Measurements from ENCODE around the gene KAT6B.

KAT6B gene

DNA sequence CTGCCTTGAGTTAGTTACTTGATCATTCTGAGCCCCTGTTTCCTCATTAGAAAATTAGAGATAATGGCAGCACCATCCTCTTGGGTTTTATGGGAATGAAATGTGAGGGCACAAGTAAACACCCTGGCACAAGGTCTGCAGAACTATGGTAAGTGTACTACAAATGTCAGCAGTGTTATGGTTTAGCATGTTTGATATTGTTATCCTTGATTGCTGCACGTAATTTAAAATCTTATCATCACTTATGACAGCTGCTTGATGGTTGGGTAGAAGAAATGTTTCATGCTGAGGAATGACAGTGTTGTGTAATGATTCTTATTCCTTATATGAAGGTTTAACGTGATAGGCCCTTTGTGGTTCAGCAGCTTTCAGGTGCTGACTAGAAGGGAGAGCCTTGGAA is 134.3 kb downstream of the KAT6B start:
- DNase-seq = no peak

DNA sequence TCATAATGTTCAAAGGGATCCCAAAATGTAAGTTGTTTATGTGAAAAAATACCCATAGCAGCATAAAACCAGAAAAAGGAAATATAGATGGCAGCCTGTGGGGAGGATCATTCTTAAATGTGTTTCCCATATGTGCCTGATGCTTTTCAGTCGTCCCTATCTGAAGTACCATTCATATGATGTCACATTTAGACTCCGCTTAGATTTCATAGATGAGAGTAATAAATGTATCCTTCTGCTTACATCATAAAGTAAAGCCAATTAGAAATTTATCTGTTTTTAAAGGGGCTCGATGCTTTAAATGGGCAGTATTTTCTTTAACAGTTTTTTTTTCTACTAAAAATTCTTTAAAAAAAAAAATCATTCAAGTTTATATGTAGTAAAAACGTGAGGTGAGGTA is 136.1 kb downstream of the KAT6B start:
- no peak for DNase-seq

DNA sequence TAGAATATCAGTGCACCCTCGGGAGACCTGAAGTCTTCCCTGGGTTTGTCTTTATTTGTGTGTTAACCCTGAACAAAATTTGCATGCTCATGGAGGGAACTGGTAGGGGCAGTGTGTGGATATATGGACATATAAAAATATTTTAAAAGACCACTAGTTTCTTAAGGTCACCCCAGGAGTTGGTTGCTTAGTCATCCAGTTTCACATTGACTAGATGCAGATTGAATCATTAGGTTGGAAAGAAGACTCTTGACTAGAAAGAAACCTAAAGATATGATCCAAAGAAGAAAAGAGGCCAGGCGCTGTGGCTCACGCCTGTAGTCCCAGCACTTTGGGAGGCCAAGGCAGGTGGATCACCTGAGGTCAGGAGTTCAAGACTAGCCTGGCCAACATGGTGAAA is 137.1 kb downstream of the KAT6B start:
- DNase-seq = no peak

DNA sequence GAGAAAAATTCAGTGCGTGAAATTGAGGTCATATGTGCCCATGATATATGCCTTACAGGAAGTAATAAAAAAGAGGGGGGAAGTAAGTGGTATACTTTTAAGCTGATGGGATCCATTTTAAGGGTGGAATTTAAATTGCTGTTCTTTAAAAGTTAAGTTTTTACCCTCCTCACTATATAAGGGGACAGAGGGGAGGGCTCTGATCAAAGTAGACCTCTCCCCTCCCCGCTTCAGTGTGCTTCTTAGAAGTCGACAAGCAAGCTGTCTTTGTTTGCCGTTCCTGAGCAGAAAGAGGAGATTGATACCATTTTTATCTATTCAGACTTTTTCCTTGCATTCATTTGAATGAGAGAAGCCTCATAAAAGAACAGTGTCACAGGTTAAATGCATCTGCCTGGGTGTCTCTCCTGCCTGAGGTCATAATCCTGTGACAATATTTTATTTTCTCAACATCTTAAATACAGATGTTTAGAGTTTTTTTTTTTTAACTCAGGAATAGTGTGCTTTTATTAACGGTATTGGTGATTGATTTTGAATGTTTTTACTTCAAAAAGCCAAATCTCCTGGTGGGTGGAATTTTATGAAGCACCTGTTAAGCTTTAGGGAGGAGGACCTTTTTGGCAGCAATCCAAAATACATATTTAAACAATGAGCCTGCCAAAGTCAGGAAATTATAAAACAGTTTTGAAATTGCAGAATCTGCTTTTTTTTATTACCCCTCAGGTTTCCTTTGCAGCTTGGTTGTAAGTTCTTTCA is 141.7 kb downstream of the KAT6B start:
- DNase-seq = peak; percentile 71

DNA sequence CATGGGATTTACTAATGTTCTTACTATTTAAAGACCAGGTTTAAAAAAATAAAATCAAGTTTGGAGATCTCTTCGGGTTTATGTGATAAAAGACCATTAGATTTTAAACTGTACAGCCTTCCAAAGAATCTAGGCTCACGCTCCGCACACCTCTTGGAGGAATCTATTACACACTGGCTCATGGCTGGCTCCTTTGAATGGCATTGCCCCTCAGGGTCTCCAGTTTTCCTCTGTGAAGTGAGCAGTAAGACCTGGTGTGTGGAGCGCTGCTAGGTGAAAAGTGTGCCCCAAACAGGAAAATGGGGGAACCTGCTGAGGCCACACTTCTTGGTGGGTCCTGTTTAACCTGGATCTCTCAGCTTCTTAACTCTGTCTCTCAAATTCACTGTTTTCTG is 142.3 kb downstream of the KAT6B start:
- DNase-seq = peak; percentile 67

- no peak for DNase-seq
Measured at GRCh38 chr10:74969093-74969492, 142.7 kb downstream of the KAT6B start.

DNA sequence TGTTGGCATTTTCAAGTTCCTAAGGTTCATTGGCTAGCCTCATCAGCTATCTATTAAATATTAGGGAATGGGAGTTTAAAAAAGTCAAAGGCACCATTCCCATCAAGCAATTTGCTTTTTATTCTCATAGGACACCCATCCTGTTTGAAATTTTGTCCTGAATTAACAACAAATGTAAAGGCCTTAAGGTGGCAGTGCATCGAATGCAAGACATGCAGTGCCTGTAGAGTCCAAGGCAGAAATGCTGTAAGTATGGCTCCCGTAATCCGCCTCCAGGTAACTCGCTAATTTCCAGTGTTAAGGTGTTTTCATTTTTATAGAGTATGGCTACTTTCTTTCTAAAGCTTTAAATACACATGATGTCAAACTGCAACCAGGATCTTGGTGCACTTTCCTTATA is 143.1 kb downstream of the KAT6B start:
- DNase-seq = no peak

GRCh38 chr10:74973741-74974392 is 147.5 kb downstream of the KAT6B start:
- DNase-seq = no peak

DNA sequence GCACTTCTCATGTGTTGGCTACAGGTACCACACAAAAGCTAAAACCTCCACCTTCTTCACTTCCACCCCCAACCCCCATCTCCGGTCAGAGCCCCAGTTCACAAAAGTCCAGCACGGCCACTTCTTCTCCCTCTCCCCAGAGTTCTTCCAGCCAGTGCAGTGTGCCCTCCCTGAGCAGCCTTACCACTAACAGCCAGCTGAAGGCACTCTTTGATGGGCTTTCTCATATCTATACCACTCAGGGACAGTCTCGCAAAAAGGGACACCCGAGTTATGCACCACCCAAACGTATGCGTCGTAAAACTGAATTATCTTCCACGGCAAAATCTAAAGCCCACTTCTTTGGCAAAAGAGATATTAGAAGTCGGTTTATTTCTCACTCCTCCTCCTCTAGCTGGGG is 149.4 kb downstream of the KAT6B start:
- no peak for DNase-seq

GRCh38 chr10:74976565-74976964 is 150.2 kb downstream of the KAT6B start:
- DNase-seq = no peak

DNA sequence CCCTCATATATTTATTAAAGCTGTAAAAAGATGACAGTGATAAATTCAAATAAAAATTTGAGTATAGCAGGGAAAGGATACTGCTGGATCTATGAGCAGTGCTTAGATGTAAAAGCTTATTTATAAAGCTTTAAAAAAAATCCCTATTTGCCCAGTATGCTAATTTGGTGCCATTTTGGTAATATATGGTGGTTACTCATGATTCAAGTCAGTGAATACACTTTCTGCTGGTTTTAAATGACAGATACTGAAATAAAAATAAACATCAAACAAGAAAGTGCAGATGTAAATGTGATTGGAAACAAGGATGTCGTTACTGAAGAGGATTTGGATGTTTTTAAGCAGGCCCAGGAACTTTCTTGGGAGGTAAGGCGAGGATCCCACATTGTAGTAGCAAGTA is 150.7 kb downstream of the KAT6B start:
- DNase-seq = no peak

DNA sequence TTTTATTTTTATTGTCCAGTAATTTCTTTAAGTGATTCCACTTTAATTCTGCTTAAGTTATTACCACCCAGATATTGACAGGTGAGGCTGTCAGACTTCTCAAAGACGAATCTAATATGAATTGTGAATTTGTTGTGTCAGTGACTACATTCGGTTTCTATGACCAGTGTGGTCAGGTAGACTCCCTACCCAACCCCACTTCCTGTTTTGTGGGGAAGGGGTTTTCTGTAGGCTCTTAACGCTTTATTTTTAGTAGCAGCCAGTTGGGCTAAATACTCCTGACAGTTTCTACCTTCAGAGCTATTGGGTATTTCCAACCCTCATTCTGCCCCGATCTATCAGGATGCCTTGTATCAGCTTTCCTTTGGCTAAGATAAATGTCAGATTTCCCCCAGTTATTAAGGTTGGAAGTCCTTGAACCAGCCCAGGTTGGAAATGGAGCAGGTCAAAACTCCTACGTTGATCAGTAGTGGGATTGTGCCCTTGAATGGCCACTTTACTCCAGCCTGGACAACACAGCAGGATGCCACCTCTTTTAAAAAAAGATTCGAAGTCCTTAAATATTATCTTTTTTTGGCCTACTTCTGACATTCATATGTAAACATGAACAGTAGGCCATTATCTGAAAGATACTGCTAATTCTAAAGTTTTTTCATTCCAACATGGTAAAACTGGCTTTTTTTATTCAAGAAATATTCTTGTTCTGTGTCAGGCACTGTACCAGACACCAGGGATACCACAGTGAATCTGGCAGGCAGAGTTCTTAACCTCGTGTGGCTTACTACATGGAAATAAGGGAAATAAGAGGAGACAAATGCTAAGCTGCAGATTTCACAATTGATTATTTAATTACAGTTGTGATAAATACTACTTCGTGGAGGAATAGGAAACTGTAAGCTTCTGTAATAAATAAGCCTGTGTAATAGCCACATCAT is 151.8 kb downstream of the KAT6B start:
- no peak for DNase-seq

DNA sequence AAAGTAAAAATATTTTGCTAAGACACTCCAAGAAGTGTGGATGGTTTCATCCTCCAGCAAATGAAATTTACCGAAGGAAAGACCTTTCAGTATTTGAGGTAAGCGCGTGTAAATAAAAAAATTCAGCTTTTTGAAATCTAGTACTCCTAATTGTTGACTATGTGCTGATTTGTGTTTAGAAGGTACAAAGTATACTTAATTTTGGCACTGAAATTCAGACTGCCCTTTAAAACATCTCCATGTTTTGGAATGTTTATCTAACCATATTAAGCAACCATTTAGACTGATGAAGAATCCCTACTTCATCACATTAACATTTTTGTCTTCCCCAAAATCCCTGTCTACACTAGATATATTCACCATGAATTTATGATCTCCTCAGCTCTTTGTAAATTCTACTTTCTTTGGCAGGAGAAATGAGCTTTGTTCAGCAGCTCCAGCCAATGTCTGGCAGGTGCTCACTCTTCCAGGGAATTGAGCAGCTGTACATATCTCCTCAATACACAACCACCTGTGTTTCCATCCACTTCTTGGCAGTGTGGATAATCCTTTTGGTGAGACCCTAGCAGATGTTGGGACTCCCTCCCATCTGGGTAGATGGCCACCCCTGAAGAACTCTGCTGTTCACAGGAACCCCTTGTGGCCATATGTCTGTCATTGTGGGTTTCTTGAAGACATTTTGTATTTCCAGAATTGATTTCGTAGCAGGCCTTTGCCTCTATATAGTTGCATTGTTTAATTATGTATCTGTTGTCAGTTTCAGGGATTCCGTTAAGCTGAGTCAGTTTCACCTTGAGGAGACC is 155.6 kb downstream of the KAT6B start:
- DNase-seq = no peak

DNA sequence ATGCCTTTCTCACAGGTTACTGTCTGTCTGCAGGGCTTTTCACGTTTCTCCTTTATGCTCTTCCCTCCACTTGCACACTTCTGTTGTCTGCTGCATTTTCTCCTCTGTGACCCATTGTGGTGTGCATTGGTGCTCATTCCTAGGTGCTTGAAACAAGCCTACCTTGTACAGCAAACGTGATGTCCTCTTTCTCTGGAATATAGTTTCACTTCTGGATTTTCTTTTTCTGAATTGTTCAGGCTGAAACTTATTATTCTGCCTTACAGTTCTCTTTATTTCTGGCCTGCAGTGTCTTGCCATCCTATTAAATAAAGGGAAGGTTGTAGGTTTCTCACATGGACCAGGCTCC is 156.2 kb downstream of the KAT6B start:
- DNase-seq = no peak

GRCh38 chr10:74983383-74983782 is 157.0 kb downstream of the KAT6B start:
- DNase-seq = no peak

- no peak for DNase-seq
Measured at GRCh38 chr10:74987339-74988053, 161.1 kb downstream of the KAT6B start.

- no peak for DNase-seq
Measured at GRCh38 chr10:74988054-74988775, 161.8 kb downstream of the KAT6B start.

- DNase-seq = peak; percentile 64
Measured at GRCh38 chr10:74988832-74989561, 162.6 kb downstream of the KAT6B start.

- no peak for DNase-seq
Measured at GRCh38 chr10:74991435-74991834, 165.0 kb downstream of the KAT6B start.

DNA sequence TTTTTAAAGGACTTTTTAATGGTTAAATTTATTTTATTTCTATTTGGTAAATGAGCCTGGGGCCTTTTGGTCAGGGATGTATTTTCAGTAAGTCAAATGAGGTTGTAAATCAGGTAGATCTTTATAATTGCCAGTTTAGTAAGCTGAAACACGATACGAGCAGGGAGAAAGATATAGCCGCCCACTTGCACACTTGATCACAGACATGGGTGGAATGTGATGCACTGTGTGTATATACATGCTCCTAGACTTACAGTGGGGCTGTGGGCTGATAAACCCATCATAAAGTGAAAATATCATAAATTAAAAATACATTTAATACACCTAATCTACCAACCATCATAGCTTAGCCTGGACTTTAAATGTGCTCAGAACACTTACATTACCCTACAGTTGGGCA is 165.7 kb downstream of the KAT6B start:
- no peak for DNase-seq

DNA sequence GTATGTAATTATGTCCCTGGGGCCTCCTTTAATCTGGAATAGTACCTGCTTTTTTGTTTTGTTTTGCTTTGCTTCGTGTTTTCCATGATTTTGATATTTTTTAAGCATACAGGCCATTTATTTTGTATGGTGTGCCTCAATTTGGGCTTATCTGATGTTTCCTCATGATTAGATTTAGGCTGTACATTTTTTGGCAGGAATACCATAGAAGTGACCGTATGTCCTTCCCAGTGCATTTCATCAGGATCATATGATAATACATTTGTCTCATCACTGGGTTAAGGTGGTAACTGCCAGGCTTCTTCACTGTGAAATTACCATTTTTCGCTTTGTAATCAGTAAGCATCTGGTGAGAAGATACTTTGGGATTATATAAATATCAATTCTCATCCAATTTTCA is 167.2 kb downstream of the KAT6B start:
- no peak for DNase-seq

All from NCI-H345 (cell line).